ENCODE results near the gene FLNC.

GRCh38 chr7:128852537-128853254 is 22.5 kb downstream of the FLNC start:
- no peak for TF ChIP-seq POLR2A (IDR thresholded peaks at IDR 0.05)
- TF ChIP-seq CTCF (IDR thresholded peaks at IDR 0.05), result no peak
- TF ChIP-seq POLR2AphosphoS5 (IDR thresholded peaks at IDR 0.05; ENCODE audit: insufficient read depth in 1 of 2, low read depth in 1 of 2), result no peak
